ENCODE measurements around the gene PACRG. TPM values are rescaled to one million over a fixed set of nuclear protein-coding genes. Genes with fewer than 3 reads are reported as not detected.

Gene PACRG
- total and polyA plus RNA-seq, 10 of the 15 experiments (the other 5 are each of a cell fraction or from before 2014, with no cell fraction given): not detected

DNA sequence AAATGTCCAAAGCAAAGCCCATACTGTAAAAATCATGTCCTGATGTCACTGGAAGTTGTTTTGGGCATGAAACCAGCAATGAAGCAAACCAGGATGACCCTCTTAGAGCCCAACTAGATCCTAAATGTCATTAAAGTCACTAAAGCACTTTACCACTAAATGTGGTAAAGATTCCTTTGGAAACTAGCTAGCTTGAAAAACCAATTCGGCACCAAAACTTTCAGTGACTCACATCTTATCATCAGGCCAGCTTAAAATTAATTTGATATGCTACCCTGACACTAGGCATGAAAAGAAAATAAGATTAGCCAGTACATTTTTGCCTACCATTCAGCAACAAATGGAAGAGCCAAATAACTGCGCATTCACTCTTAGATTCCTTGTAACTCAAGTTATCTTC lies 145.8 kb downstream of the PACRG start:
- no peak overlapping the region for H3K4me2 ChIP-seq (ENCODE audit: control insufficient read depth, insufficient read depth)
- no peak overlapping the region for H3K9ac ChIP-seq (ENCODE audit: control insufficient read depth, insufficient read depth, low read length)
- no peaks in the 10 kb centered on the region for H3K36me3 ChIP-seq (ENCODE audit: control insufficient read depth in 2 of 2, insufficient read depth in 2 of 2, low read length in 1 of 2)
- ChIA-PET CTCF (no interaction called here), POLR2A (no interaction called here), RAD21 (ENCODE audit: unreplicated experiment) (no interaction called here), SMC1A (ENCODE audit: uncharacterized antibody, unreplicated experiment) (no interaction called here)
- DNase-seq (ENCODE audit: low read depth, low spot score): no peak
- FAIRE-seq: no peak
- H3K27me3 ChIP-seq (replicated peaks in 1 of 2; ENCODE audit: control insufficient read depth in 2 of 2, insufficient read depth in 2 of 2, low read length in 1 of 2): no peaks in the 10 kb centered on the region
- no peaks in the 10 kb centered on the region for H4K20me1 ChIP-seq (ENCODE audit: control insufficient read depth, insufficient read depth)
- ATAC-seq: no peak
- no peaks in the 10 kb centered on the region for H3K79me2 ChIP-seq (ENCODE audit: control insufficient read depth, insufficient read depth, low read length)
- H3K27ac ChIP-seq (ENCODE audit: control insufficient read depth, insufficient read depth): no peak overlapping the region
- no TSS peak for BruUV-seq (replicated peaks)
- intact Hi-C loops (cut with micrococcal nuclease; ENCODE audit: unreplicated experiment): no loop called here
- H3K4me1 ChIP-seq (ENCODE audit: control insufficient read depth, insufficient read depth, low read length): no peaks in the 10 kb centered on the region
- no peak overlapping the region for H3K4me3 ChIP-seq
- H2AFZ ChIP-seq (ENCODE audit: control insufficient read depth, low read depth, low read length): no peak overlapping the region
- 22% methylated on average over 2 of the region's 2 CpGs for WGBS (ENCODE audit: insufficient coverage, insufficient replicate concordance, low lambda C conversion rate, missing lambda C conversion rate)
- H3K9me3 ChIP-seq (replicated peaks; ENCODE audit: control insufficient read depth, insufficient read depth, low read length): no peaks in the 10 kb centered on the region
- in situ Hi-C loops (cut with MboI): no loop called here
- TF ChIP-seq, protein P1, sequence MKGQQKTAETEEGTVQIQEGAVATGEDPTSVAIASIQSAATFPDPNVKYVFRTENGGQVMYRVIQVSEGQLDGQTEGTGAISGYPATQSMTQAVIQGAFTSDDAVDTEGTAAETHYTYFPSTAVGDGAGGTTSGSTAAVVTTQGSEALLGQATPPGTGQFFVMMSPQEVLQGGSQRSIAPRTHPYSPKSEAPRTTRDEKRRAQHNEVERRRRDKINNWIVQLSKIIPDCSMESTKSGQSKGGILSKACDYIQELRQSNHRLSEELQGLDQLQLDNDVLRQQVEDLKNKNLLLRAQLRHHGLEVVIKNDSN (IDR thresholded peaks at IDR 0.05; ENCODE audit: borderline replicate concordance, extremely low read length, insufficient read depth, low read depth, low read length): no peak
- no peak for TF ChIP-seq EED (IDR thresholded peaks at IDR 0.05; ENCODE audit: low read depth)
- no peak for TF ChIP-seq HCFC1 (IDR thresholded peaks at IDR 0.05; ENCODE audit: low read length)
- TF ChIP-seq, protein P2, sequence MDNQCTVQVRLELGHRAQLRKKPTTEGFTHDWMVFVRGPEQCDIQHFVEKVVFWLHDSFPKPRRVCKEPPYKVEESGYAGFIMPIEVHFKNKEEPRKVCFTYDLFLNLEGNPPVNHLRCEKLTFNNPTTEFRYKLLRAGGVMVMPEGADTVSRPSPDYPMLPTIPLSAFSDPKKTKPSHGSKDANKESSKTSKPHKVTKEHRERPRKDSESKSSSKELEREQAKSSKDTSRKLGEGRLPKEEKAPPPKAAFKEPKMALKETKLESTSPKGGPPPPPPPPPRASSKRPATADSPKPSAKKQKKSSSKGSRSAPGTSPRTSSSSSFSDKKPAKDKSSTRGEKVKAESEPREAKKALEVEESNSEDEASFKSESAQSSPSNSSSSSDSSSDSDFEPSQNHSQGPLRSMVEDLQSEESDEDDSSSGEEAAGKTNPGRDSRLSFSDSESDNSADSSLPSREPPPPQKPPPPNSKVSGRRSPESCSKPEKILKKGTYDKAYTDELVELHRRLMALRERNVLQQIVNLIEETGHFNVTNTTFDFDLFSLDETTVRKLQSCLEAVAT (IDR thresholded peaks at IDR 0.05): no peak
- TF ChIP-seq, protein P3, sequence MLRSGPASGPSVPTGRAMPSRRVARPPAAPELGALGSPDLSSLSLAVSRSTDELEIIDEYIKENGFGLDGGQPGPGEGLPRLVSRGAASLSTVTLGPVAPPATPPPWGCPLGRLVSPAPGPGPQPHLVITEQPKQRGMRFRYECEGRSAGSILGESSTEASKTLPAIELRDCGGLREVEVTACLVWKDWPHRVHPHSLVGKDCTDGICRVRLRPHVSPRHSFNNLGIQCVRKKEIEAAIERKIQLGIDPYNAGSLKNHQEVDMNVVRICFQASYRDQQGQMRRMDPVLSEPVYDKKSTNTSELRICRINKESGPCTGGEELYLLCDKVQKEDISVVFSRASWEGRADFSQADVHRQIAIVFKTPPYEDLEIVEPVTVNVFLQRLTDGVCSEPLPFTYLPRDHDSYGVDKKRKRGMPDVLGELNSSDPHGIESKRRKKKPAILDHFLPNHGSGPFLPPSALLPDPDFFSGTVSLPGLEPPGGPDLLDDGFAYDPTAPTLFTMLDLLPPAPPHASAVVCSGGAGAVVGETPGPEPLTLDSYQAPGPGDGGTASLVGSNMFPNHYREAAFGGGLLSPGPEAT (IDR thresholded peaks at IDR 0.05; ENCODE audit: low read depth): no peak
- TF ChIP-seq, protein P4, sequence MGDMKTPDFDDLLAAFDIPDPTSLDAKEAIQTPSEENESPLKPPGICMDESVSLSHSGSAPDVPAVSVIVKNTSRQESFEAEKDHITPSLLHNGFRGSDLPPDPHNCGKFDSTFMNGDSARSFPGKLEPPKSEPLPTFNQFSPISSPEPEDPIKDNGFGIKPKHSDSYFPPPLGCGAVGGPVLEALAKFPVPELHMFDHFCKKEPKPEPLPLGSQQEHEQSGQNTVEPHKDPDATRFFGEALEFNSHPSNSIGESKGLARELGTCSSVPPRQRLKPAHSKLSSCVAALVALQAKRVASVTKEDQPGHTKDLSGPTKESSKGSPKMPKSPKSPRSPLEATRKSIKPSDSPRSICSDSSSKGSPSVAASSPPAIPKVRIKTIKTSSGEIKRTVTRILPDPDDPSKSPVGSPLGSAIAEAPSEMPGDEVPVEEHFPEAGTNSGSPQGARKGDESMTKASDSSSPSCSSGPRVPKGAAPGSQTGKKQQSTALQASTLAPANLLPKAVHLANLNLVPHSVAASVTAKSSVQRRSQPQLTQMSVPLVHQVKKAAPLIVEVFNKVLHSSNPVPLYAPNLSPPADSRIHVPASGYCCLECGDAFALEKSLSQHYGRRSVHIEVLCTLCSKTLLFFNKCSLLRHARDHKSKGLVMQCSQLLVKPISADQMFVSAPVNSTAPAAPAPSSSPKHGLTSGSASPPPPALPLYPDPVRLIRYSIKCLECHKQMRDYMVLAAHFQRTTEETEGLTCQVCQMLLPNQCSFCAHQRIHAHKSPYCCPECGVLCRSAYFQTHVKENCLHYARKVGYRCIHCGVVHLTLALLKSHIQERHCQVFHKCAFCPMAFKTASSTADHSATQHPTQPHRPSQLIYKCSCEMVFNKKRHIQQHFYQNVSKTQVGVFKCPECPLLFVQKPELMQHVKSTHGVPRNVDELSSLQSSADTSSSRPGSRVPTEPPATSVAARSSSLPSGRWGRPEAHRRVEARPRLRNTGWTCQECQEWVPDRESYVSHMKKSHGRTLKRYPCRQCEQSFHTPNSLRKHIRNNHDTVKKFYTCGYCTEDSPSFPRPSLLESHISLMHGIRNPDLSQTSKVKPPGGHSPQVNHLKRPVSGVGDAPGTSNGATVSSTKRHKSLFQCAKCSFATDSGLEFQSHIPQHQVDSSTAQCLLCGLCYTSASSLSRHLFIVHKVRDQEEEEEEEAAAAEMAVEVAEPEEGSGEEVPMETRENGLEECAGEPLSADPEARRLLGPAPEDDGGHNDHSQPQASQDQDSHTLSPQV (IDR thresholded peaks at IDR 0.05): no peak
- no peak for TF ChIP-seq IRF4 (IDR thresholded peaks at IDR 0.05; ENCODE audit: low read depth, low read length)
- TF ChIP-seq CEBPB (IDR thresholded peaks at IDR 0.05; ENCODE audit: borderline replicate concordance in 1 of 2, low read depth in 2 of 2, low read length in 2 of 2): no peak
- TF ChIP-seq POU2F2 (IDR thresholded peaks at IDR 0.05; ENCODE audit: borderline replicate concordance, low read depth, low read length): no peak
- no peak for TF ChIP-seq MXI1 (IDR thresholded peaks at IDR 0.05; ENCODE audit: low read depth, low read length)
- TF ChIP-seq, protein P5, sequence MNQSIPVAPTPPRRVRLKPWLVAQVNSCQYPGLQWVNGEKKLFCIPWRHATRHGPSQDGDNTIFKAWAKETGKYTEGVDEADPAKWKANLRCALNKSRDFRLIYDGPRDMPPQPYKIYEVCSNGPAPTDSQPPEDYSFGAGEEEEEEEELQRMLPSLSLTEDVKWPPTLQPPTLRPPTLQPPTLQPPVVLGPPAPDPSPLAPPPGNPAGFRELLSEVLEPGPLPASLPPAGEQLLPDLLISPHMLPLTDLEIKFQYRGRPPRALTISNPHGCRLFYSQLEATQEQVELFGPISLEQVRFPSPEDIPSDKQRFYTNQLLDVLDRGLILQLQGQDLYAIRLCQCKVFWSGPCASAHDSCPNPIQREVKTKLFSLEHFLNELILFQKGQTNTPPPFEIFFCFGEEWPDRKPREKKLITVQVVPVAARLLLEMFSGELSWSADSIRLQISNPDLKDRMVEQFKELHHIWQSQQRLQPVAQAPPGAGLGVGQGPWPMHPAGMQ (IDR thresholded peaks at IDR 0.05; ENCODE audit: borderline replicate concordance): no peak
- no peak for TF ChIP-seq NR2F1 (conservative IDR thresholded peaks at IDR 0.05)
- TF ChIP-seq ZZZ3 (IDR thresholded peaks at IDR 0.05; ENCODE audit: control insufficient read depth, insufficient read length, low read depth): no peak
- no peak for TF ChIP-seq NFYA (IDR thresholded peaks at IDR 0.05; ENCODE audit: borderline replicate concordance, low read depth, low read length)
- no peak for TF ChIP-seq KDM1A (IDR thresholded peaks at IDR 0.05; ENCODE audit: borderline replicate concordance)
- TF ChIP-seq CHD2 (IDR thresholded peaks at IDR 0.05; ENCODE audit: borderline replicate concordance, low read depth, low read length): no peak
